NCI-H446 (cell line): ENCODE results near the gene MEF2D.
A peak's percentile ranks its signal among the peaks of the same experiment; 100 is the strongest.

ENCODE experiments used
- DNase-seq, 2 experiments: peaks; one replicate each; lab custom pipeline; 2025; lab: John Stamatoyannopoulos, UW

The MEF2D gene

DNA sequence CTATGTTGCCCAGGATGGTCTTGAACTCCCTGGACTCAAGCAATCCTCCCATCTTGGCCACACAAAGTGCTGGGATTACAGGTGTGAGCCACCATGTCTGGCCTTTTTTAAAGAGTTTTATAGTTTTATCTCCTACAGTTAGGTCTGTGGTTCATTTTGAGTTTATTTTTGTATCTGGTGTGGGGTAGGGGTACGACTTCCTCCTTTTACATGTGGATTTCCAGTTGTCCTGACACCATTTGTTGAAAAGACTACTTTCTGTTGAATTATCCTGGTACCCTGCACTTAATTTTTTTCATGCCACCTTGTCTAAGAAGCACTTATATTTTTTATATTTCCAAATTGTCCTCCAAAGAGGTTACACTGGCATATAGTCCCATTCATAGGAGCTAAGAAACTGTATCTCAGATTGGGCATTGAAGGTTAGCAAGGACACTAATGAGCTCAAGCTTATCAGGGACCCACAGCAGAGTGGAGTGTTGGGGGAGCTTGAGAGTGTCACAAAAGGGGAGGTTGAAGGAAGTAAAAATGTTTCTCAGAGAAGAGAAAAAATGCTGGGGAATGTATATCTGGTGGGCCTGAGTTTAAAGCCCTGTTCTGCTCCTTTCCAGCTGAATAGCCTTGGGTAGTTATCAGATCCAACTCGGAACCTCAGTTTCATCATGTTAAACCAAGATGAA lies 23.4 kb upstream of the MEF2D start:
- DNase-seq = no peak

DNA sequence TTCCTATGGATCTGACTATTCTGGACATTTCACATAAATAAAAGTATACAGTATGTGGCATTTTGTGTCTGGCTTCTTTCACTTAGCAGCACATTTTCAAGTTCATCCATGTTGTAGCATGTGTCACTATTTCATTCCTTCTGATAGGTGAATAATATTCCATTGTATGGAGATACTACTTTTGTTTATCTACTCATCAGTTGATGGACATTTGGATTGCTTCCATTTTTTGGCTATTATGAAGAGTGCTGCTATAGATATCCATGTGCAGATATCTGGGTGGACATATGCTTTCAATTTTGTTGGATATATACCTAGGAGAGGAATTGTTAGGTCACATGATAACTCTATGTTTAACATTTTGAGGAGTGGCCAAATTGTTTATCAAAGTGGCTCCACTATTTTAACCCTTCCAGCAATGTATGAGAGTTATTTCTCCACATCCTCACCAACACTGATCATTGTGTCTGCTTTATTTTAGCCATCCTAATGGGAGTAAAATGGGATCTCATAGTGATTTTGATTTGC lies 21.9 kb upstream of the MEF2D start:
- DNase-seq = no peak

DNA sequence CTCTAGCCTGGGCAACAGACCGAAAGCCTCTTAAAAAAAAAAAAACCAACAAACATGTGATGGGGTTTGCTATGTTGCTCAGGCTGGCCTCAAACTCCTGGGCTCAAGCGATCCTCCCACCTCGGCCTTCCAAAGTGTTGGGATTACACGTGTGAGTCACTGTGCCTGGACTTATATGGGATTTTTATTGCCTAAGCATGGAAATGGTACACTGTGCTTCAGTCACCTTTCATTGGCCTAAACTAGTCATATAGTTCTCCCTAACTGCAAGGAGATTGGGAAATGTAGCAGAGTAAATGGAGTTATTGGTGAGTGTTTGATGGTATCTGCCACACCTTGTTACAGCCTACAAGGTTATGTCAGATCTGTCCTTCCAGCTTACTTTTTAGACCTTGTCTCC lies 17.2 kb upstream of the MEF2D start:
- no peak for DNase-seq

DNA sequence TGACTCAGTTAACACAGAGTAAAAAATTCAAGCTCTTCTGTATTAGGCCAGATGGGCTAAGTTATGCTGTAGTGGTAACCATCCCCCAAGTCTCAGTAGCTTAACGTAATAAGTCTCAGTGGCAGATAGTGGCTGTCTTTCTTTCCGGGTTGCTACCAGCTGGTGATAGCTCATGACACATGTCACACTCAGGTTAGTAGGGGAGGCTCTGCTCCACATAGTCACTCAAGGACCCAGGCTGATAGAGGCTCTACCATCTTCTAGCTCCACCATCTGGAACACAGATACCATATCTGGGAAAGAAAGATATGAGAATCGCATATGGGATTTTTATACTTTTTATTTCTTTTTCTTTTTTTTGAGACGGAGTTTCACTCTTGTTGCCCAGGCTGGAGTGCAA lies 16.2 kb upstream of the MEF2D start:
- DNase-seq = no peak

DNA sequence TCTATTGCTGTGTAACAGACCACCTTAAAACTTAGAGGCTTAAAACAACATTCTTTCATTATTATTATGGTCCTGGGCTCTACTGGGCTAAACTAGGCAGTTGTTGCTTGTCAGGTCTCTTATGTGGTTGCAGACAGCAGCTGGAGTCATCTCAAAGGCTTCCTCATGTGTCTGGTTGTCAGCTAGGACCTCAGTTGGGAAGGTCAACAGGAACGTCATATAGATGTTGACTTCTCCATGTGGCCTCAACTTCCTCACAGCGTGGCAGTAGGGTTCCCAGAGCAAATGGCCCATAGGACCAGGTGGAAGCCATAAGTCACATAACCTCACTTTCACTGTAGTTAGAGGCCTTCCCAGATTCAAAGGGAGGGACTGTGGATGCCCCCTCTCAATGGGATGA lies 15.4 kb upstream of the MEF2D start:
- no peak for DNase-seq

DNA sequence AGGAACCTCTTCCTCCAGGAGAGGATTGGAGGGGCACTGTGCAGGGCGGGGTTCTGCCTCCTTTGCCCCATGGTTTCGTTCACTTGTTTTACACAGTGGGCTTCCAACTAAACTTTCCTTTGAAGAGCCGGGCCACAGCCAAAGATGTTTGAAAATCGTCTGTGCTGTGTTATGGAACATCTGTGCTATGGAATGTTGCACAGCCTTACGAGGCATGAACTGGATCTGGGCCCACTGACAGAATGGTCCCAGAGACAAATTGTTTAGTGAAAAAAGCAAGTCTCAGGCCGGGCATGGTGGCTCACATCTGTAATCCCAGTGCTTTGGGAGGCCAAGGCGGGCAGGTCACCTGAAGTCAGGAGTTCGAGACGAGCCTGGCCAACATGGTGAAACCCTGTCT lies 12.6 kb upstream of the MEF2D start:
- no peak for DNase-seq

DNA sequence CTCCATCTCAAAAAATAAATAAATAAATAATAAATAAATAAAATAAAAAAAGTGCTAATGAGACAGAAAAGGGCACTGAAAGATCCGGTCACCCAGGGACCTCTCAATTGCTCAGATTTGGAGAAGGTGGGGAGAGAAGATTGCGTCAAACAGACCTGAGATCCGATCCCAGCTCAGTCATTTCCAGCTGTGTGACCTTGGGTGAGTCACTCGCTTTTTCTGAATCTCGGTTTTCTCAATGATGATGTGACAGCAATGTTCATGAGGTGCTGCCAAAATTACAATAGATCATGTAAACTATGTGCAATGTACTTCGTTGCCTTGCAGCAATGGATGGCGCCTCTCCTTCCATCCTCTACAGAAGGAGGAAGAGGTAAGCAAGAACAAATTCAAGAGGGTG lies 11.1 kb upstream of the MEF2D start:
- no peak for DNase-seq

DNA sequence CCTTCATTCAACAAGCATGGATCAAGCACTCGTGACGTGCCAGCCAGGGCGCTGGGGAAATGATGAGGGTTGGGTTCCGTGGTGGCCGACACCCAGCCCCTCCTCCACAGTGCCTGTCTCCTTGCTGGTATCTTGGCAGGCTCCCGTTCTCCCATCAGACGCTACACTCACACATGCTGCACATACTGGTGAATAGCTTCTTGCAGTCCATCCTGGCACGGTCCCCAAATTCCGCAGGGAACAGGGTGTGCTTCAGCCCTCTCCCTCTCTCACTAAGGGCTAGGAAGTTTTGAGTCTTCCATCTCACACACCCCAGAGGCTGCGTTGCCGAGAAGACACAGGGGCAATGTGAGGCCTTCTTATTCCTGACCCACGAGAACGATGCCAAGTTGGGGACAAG lies 10.1 kb upstream of the MEF2D start:
- peak in 1 of 2 experiments; percentile 78 for DNase-seq

DNA sequence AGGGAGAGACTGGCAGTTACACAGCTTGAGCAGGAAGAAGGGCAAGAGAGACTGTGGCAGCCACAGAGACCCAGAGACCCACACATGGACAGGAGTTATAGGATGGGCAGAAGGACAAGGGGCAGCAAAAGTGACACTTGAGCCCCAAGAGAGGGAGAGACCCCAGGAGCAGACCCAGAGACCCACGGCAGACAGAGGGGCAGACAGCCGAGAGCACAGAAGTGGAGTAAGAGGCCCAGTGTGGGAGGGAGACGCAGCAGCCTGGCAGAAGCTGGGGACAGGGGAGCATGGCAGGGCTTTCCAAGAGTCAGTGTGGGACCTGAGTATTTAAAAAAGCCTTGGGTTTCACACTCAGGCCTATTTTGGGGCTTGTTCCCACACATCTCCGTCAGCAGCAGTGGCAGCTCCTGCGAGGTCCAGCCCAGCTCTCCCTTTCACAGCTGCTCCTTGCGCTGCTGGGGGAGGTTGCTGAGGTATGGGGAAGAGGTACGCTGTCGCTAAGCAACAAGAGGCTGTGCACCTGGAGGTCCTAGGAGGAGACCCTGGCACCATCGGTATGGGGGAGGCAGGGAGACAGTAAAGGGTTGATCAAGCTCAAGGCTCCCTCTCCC lies 9.0 kb upstream of the MEF2D start:
- DNase-seq = no peak

DNA sequence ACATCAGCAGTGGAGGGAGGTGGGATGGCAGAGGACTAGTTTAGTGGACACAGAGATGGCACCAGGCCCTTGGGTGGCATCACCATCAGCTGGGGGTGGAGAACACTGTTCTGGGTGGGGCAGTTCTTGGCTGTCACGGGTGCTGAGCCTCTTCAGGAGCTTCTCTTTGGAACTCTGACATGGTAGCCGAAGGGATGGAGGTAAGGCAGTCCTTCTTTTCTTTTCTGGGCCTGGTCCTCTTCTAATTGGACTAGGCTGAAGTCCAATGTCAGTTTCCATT lies 8.3 kb upstream of the MEF2D start:
- DNase-seq = no peak

DNA sequence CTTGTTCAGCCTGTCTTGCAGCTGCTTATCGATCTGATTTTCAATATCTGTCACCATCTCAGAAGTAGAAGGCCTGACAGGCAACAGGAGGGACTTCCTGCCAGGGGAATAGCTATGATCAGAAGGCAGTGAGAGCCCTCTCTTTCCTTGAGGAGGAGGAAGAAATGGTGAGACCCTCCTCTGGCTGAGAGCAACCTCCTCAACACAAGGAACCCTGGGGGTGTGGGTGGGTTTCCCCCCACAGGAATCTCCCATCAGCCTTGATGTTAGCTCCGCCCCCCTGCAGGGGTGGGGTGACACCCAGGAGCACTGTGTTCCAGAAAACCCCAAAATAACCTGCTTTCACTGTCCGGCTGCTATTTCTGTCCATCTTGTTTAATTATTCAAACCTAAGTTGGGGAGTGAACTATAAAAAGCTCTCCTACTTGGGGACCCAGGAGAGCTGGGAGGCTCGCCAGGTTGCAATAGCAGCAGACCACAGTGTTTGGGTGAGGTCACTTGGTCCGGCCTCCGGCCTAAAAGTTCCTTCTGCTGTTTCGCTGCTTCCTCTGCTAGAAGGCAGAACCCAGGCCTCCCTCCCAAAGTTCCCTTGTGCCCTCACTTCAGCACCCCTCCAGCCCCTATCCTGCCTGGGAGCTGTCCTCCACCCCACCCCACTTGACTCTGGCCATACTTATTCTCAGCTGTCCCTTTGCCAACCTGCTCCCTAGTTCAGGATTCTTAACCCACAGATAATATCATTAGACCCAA lies 7.8 kb upstream of the MEF2D start:
- DNase-seq = no peak

DNA sequence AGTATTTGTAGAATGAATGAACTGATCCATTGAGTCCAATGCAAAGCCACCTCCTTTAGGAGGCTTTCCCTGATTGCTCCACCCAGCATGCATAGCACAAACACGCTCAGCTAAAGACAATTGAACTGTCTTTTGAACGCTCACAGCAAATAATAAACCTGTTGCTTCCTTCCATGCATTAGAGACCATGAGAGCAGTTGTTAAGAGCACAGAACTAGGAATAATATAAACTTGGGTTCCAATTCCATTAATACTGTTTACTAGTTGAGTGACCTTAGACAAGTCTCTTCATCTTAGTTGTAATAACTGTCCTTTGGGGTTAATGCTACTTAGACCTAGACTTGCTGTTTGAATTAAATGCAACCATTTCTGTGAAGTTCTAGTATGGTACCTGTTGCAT lies 5.9 kb upstream of the MEF2D start:
- no peak for DNase-seq

DNA sequence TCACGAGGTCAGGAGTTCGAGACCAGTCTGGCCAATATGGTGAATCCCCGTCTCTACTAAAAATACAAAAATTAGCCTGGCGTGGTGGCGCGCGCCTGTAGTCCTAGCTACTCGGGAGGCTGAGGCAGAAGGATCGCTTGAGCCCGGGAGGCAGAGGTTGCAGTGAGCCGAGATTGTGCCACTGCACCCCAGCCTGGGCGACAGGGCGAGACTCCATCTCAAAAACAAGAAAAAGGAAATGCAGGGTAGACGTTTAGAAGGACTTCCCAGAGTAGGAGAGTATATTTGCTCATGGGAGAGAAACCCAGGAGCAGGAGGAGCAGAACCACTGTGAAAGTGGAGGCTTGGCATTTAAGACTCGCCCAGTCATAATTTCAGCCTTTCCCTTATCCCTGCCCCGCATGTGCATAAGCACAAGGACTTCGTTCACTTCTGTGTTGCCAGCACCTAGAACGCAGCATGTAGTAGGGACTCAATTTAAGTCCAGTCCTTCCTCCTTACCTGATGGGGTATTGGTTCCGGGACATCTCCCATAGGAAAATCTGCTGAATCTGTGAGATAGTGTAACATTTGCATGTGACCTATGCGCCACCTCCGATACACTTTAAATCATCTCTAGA lies 5.2 kb upstream of the MEF2D start:
- DNase-seq = no peak

DNA sequence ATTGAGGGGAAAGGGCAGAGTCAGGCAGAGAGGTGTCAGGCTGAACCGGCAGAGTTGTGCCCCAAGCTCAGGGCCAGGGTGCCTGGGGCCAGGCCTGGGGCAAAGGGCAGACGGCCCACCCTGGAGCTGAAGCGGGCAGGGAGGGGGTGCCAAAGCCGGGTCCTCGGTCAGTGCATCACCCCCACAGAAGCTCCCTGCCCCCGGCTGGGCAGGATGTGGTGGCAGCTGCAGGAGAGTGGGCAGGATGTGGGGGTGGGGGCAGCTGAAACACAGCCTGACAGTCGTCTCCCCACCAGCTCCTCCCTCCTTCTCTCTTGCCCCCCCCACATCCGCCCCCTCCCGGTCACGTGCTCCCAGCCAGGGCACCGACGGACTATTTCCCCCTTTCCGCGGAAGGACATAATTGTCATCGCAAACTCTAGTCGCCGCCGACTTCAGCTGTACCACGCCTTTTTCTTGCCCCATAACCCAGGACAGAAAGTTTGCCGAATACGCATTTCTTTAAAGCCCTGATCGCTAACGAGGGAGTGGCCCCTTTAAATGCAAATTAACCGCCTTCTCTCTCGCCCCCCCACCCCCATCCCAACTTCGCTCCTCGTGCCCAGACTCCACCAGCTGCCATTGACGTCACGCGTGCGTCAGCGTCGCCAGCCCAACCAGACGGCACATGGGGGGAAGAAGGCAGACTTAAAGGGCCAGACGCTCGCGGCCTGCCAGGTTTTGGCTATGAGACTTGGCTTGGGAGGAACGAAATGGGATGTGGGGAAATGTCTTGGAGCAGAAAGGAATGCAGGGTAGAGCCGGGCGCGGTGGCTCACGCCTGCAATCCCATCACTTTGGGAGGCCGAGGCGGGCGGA lies 4.5 kb upstream of the MEF2D start:
- peak; percentile 97 to 99 for DNase-seq

DNA sequence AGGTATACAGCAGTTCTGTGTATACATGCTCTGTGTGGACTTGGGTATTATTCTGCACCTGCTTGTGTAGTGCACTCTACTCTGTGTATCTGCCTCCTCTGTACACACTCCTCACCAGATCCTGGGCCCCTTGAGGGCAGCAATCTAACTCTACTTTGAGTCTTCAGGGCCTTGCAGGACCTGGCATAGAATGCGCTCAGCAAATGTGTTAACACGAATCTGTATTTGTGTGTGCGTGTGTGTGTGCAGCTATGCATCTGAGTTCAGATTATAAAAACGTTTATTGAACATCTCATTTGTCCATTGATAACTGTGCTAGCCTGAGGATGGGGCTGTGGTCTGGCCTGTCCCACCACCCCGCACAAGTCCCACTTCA lies 3.9 kb upstream of the MEF2D start:
- no peak for DNase-seq

DNA sequence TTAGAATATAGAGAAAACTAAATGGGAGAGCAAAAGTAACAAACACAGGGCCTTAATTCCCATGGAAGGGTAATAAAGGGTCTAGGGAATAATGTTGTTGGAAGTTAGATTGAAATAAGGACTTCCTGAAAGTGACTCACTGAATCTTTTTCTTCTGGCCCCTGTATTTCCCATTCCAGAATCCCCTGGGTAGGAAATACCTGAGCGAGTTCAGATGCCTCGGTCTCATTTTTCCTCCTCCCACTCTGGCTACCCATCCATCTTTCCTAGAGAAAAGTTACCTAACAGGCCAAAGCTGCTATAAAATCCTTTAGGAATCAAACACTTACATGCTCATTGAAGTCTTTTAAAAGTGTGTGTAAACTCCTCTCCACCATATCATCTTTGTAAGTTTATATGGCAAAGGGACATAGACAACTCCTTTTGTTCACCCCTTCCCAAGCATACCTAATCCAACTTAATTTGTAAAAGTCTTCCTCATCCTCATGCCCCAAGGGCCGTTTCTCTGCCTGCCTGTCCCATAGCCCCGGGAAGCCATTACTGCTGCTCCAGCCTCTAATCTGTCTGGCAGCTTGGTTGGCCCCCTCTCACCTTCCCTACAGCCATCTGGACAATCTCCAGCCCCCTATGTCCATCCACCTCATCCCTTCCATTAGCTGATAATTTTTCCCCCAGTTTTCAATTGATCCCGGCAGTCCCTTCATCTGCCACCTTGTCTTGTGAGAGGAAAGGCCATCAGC lies 3.3 kb upstream of the MEF2D start:
- DNase-seq = no peak

DNA sequence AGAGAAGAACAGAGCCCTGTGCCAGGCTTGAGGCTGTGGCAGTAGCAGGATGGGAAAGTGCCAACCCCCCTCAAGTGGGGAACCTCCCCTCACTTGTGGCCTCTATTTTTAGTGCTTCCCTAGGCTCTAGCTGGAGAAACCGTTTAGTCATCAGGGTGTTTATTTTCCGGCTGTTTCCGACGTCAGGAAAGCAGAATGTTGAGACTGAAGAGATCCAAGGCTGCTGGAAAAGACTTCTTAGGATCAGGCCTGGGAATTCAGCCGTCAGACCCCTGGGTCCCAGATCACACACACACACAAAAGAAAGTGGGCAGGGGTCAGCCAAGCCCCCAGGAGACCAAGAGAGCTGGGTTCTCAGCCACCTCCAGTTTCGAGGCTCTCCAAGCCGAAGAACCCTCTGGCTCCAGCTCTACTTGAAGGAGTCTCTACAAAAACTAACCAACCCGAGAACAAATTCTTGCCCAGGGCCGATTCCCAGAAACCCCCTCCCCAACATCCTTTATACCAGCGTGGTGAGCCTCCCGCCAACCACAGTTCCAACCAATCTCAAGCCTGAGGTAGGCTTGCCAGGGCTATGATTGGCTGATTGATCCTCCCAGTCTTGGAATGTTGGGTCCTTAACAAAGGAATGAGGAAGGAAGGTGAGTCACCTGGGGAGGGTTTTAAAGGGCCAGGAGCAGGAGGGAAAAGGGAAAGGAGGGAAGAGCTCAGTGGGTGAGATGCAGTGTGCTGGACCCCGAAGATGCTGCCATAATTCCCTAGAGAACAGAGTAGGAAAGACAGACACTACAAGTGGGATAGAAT lies 2.5 kb upstream of the MEF2D start:
- DNase-seq = peak; percentile 43 to 62

DNA sequence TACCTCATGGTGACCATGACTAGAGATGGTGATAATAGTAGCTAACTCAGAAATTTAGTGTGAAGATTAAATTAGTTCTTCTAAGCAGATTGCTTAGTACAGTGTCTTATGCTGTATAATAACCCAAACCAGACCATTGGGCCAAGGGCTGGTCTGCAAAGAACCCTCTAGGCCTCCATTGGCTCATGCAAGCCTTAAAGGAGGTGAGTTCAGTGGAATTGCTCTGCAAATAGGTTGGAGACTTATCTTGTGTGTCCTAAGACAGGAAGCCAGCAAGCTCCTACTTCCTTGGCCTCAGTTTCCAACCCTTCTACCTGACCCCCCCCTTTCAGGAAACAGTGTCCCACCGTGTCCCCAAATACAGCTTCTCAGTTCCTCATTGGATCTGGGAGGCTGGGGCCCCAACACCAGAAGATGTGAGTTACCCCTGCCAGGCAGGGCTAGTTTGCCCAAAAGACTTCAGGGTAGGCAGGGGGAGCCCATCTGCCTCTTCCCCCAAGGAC lies 1.9 kb upstream of the MEF2D start:
- DNase-seq = no peak

DNA sequence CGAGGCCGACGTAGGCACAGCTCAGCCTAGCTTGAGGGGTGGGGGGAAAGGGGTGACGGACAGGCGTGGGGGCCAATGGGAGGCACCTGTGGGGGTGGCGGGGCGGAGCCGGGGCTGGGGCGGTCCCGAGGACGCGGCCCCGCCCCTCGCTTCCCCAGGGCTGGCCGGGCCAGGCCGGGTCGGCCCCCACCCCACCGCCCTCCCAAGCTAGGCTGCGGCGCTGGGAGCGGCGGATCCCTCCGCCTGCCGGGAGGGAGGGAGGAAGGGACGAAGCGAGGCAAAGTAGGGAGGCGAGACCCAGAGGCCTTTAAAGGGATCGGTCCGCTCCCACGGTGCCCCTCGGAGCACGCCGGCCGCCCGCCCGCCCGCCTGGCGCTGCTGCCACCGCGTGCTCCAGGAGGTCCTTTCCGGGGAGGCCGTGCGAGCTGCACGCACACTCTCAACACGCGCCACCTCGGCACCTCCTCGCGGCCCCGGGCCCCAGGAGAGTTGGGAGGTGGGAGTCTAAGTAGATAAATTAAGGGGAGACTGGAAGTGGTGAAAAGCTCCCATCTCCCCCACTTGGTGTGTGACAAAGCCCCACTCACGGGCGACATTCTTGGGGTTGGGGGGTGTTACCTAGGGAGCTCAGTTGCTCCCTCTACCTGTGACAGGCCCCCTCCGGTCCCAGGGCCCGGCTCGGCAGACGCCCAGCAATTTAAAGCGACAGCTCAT lies 375 bp upstream of the MEF2D start:
- DNase-seq = peak; percentile 93 to 98
